GM21528 (cell line): ENCODE results near the gene KCNJ4.
A peak's percentile ranks its signal among the peaks of the same experiment; 100 is the strongest.
"Not testable (repeated sequence)": the region's sequence is repeated elsewhere in the genome, so short reads cannot be mapped to it uniquely, and the experiment has no call there.

Experiments used
- ATAC-seq: cut with Tn5 transposase; IDR thresholded peaks from one replicate; pipeline ENCODE4 v1.9.1; 2021; ENCODE audit warnings: mild to moderate bottlenecking, moderate library complexity; ENCODE audit not compliant: unreplicated experiment, low FRiP score

KCNJ4 gene

DNA sequence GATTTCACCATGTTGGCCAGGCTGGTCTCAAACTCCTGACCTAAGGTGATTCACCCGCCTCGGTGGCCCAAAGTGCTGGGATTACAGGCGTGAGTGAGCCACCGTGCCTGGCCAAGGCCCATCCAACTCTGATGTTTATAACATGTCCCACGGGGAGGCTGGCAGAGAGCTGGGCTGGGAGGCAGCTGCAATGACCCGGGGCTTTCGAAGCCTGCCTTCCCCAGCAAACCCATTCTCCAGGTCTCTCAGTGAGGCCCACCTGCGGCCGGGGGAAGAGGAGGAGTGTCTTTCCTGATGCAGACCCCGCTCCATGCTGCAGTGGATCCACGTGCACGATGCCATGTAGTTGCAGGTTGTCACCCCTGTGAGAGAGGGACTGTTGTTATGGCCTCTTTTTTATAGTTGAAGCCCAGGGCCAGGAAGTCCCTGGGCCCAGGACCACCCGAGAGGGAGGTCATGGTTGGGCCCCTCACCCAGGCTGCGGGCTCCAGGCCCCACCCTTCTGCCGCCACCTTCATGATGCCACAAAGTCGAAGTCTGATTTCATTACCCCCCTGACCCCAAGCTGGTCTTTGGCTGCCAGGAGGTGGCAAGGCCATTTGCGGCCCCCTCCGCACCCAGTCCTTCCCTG lies 38.3 kb downstream of the KCNJ4 start:
- ATAC-seq, result no peak

DNA sequence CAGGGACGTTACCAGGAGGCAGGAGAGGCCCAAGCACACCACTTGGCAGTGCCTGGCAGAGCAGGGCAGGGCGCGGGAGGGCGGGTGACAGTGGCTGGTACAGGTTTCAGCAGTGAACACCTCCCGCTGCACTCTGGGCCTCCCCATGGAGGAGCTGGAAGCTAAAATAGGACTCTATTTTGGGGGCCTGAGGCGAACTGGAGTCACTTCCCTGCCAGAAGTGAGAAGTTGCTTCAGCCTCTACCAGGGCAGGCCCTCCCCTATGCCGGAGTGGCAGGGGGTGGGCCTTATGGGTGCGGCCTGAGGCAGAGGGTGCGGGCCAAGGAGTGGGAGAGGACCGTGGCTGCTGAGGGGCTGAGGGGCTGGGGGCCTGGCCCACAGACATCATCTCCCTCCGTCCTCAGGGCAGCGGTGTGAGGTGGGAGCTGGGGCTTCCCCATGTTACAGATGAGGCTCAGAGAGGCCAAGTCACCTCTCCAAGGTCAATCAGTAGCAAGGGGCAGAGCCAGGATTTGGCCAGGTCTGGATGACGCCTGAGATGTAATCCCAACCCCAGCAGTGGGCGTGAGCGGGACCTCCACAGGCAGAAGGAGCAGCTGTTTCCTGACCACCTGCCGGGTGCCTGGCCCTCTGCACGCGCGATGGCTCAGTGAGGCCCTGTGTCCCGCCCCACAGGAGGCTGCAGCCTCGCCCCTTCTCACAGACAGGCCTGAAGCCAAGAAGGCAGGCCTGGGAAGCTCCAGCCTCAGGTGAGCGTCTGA lies 39.3 kb downstream of the KCNJ4 start:
- ATAC-seq, result no peak

DNA sequence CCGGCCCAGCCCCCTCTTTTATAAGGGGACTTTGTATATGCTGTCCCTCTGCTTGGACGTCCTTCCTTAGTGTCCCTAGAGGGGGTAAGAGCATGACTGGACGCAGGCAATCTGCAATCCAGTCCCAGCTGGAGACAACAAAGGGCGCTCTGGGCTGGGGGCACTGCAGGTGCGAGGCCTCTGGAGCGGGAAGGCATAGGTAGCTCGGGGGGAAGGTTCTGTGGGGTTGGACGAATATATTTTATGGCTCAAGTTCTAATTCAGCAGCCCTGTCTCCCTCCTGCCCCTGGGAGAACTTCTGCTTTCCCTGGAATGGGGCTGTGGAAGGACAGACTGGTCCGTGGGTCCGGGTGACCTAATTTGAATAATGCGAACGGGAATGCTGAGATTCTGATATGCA lies 40.0 kb downstream of the KCNJ4 start:
- no peak for ATAC-seq

DNA sequence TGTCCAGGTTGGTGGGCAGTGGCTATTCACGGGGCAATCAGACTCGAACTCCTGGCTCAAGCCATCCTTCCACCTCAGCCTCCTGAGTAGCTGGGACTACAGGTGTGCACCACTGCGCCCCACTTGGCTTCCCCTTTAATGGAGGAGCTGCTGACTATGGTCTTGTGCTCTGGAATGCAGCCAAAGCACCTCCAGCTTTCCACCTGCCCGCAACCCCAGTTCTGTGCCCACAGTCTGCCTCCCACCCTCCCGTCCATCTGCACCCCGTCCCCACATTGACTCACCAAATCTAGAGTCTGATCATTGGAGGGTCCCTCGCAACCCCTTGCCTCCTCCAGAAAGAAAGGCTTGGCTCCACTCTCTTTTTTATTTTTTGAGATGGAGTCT lies 41.0 kb downstream of the KCNJ4 start:
- ATAC-seq, result no peak

GRCh38 chr22:38413085-38414008 lies 41.7 kb downstream of the KCNJ4 start:
- ATAC-seq, result no peak

DNA sequence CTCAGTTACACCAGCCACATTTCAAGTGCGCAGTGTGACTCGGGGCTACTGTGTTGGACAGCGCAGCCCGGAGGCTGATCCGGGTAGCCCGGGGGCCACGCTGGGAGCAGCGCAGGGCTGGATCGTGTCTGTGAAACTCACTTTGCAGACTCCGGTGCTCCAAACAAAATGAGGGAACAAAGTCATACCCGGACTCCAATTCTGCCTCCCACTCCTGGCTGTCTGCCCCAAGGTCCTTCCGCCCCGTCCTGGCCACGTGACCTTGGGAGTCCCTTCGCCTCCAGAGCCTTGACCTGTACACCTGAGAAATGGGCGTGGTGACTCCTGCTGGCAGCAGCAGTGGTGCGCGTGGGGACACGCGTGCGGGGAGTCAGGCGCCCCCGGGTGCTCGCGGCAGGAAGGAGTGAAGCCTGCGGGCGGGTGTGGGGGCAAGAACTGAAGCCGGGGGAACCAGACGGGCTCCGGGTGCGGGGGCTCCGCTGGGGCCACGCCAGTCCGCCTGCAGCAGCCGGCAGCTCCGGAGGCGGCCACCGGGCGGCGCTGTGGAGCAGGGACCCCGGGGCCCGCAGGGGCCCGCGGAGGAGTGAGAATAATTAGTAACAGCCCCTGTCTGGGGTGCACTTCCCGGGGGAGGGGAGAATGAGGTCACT lies 42.4 kb downstream of the KCNJ4 start:
- no peak for ATAC-seq

- ATAC-seq, result no peak
These were observed 44.0 kb downstream of the KCNJ4 start for GRCh38 chr22:38411016-38411415.

DNA sequence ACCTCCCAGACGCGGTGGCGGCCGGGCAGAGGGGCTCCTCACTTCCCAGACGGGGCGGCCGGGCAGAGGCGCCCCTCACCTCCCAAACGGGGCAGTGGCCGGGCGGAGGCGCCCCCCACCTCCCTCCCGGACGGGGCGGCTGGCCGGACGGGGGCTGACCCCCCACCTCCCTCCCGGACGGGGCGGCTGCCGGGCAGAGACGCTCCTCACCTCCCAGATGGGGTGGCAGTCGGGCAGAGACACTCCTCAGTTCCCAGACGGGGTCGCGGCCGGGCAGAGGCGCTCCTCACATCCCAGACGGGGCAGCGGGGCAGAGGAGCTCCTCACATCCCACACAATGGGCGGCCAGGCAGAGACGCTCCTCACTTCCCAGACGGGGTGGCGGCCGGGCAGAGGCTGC lies 45.1 kb downstream of the KCNJ4 start:
- not testable (repeated sequence) for ATAC-seq

GRCh38 chr22:38406617-38407016 lies 48.4 kb downstream of the KCNJ4 start:
- no peak for ATAC-seq

- ATAC-seq, result no peak
These were observed 50.6 kb downstream of the KCNJ4 start for GRCh38 chr22:38404419-38404818.

DNA sequence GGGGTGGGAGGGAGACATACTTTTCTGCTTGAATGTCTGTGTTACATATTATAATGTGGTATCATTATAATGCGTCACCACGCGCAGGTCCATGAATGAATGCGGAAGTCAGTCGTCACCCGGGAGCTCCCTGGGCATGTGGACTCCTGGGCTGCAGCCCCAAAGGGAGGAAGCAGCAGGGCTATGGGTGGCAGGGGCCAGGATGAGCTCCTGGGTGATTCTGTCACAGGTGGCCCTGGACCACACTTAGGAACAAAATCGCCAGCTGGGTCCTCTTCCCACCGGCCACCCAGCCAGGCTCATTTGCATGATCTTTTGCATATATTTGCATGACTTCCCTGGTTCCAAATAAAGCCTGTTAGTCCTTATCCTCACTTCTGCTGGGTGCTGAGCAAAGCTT lies 51.2 kb downstream of the KCNJ4 start:
- no peak for ATAC-seq

GRCh38 chr22:38402204-38402603 lies 52.8 kb downstream of the KCNJ4 start:
- no peak for ATAC-seq

DNA sequence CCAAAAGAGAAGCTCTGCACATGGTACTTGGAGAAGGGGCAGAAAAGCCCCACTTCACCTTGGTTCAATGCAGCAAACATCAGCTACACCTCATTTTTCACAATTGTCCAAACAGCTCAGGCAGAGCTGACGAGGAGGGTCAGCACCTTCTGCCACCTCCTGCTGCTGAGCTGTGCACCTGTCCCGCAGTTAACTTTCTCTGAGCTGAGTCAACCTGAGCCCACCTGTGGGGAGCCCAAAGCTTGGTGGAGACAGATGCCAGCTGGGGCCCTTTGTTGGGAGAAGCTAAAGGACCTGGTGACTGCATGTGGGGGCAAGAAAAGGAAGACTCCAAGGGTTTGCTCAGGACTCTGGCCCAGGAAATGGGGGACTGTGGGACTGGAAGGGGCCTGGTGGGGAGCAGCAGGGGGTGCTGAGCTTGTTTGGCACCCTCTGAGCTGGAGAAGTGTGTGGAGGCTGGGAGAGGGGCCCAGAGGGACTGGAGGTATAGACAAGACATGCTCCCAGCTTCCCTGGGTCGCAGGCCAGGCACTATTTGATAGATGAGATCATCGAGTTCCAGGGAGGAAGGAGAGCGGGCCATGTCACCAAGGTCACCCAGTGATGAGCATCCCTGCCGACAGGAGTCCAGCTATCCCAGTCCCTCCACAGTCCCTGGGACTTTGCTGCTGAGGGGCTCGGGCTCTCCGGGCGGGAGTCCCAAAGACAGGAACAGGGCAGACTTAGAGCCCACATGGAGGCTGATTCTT lies 53.5 kb downstream of the KCNJ4 start:
- no peak for ATAC-seq

- not testable (repeated sequence) for ATAC-seq
These were observed 54.7 kb downstream of the KCNJ4 start for GRCh38 chr22:38400256-38400655.

- peak; percentile 47 for ATAC-seq
These were observed 56.2 kb downstream of the KCNJ4 start for GRCh38 chr22:38398609-38399461.

- ATAC-seq, result peak; percentile 11
These were observed 56.8 kb downstream of the KCNJ4 start for GRCh38 chr22:38398181-38398608.

DNA sequence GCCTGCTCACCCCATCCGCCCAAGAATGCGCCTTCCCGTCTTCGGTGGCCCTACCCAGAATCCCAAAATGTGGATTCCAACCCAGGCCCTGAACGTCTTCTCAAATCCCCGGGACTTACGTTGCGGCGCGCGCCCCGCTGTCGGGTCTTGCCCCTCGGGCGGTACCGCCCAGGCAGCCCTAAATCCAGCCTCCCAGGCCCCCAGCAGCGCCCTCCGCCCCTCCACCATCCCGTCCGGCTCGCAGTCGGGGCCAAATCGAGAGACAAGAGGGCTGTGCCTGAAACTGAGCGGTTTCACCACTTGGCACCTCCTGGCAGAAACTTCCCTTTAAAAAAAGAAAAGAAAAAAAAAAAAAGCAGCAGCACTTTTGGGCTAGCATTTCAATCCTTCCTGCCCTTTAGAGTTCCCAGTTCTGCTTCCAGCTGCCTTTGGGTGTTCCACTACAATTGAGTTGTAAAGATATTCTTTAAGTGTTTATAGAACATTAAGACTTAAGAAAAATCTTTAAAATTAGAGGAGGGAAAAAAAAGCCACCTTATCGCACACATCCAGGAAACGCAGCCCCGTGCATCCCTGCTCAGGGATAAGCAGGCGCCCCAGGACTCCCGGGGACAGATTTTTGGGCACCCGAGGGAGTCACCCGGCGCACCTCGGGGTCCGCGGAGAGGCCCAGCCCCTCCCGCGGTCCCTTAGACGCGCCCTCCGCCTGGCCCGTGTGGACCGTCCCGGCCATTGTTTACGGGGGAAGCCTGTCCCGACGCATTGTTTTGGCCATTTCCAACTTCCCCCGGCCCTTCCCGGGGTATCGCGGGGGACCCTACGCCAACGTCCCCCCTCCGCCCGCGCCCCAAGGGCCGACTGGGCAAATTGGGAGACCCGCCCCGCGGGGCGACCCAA lies 57.6 kb downstream of the KCNJ4 start:
- ATAC-seq, result no peak

DNA sequence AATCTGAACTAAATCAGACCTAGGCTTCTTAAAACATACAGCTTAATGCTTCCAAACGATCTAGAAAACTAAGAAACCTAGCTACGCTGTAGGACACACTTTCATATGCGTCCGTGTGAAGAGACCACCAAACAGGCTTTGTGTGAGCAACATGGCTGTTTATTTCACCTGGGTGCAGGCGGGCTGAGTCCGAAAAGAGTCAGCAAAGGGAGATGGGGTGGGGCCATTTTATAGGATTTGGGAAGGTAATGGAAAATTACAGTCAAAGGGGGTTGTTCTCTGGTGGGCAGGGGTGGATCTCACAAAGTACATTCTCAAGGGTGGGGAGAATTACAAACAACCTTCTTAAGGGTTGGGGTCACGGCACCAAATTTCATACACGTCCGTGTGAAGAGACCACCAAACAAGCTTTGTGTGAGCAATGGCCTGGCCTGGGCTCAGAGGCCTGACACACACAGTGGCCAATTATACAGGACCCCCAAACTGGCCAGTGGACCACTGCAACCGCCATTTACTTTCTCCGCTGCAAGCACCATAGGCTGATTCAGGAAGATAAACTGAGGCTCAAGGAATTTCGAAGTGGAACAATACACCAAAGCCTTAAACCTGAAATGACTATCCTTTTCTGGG lies 58.4 kb downstream of the KCNJ4 start:
- not testable (repeated sequence) for ATAC-seq
